Caki2 (cell line): Measurements from ENCODE around the gene A2M. TPM values are rescaled to one million over a fixed set of nuclear protein-coding genes. Genes with fewer than 3 reads are reported as not detected.
"Not testable (repeated sequence)": the region's sequence is repeated elsewhere in the genome, so short reads cannot be mapped to it uniquely, and the experiment has no call there.

ENCODE experiments used
- DNase-seq: peaks from one replicate; pipeline ENCODE4 v3.0.0-alpha.2; 2015; ENCODE audit warnings: low read depth
- in situ Hi-C: cut with HindIII; loops from 2 replicates; pipeline ENCODE4 v1.10.0; 2016; ENCODE audit warnings: low sequenced_read_pairs, low pct_unique_long_range_greater_than_20kb, mixed read lengths
- total RNA-seq: library from RNA; depleted of rRNA; stranded (reverse); fragments of >200 nt; shearing (Covaris generic); gene quantifications from 2 replicates; pipeline ENCODE4 v1.2.3, GENCODE V29; 2014; ENCODE audit warnings: low replicate concordance; rRNA removed

A2M gene
- not detected in 2 replicates for total RNA-seq

DNA sequence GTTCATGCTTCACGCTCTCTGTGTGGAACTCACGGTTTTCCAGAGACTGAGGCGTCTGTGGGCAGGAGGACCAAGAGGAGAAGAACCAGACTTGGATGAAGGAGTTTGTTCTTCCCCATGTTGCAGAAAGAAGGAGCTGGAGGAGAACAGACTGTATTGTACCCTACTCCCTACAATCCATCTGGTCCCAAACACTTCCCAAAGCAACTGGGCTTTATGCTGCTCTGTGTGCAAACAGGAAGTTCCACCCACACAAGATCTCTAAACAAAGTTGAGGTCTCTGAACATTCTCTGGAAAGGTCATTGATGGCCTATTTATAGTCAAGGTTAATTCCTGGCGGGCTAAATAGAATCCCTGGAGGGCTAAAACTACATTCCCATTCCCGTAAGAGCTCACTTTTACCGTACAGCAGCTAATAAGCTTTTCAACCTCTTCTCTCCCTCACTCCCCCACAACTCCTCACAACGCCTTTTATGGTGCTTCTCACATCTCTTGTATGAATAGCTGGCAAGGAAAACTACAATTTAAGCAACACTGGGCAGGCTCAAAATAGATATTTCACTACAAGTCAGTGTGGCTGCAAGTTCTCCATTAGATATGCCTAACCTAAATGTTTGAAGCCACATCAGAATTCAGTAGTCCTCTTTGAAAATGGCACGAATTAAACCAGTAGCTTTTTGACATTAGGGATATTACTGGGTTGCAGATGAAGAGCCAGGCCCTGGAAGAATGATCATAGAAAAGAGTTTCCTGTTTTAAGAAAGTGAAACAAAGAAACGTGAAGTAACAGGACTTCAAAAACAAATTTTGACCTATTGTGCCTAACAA, at the start of gene A2M:
A2M (minus strand) TSS at position 189 of the 829 bp plus-strand sequence; CDS start at position 119, 70 bp downstream.
- in situ Hi-C loops: no loop called here
- no peak for DNase-seq

GRCh38 chr12:9163392-9163791, 47.7 kb upstream of the A2M start:
- no peak for DNase-seq
- in situ Hi-C loops: no loop called here

DNA sequence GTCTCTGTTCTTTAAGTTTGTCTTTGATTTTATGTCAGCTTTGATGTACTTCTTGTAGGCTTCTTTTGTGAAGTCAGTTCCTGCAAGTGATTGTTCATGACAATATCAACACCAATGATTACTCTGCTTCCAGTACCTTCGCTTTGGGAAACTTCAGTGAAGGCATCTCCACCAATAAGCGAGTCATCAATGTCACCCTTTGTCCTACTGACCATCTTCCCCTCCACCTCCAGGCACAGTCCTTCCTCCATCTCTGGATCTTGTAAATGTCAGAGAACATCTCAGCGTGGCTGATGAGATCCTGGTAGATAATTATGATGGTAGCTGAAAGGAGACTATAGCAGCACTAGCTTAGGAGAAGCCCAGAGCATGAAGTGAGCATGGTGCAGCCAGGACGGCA, 40.4 kb upstream of the A2M start:
- DNase-seq: no peak
- in situ Hi-C loops: no loop called here

DNA sequence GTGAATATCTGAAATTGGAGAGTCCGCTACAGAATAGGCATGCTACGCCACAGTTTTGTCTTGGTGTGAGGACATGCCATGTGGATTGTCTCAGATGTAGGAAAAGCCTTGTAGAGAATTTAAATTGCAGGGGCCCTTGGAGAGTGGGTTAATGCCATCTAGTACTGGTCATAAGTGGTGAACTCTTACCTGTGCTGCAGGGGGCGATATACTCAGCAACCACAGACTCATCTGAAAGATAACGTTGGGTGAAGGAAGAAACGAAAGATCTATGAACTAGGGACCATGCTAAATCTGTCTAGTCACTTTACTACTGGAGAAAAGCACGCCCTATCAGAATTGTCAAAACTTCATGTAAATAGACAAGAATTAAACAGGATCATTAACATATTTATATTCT, 33.7 kb upstream of the A2M start:
- in situ Hi-C loops: no loop called here
- DNase-seq: no peak

GRCh38 chr12:9148926-9149325, 33.2 kb upstream of the A2M start:
- DNase-seq: no peak
- in situ Hi-C loops: no loop called here

GRCh38 chr12:9147461-9147860, 31.7 kb upstream of the A2M start:
- DNase-seq: no peak
- in situ Hi-C loops: no loop called here

GRCh38 chr12:9144730-9145106, 29.0 kb upstream of the A2M start:
- DNase-seq: no peak
- in situ Hi-C loops: no loop called here

- DNase-seq: no peak
Observed at GRCh38 chr12:9143929-9144729, 28.4 kb upstream of the A2M start.

DNA sequence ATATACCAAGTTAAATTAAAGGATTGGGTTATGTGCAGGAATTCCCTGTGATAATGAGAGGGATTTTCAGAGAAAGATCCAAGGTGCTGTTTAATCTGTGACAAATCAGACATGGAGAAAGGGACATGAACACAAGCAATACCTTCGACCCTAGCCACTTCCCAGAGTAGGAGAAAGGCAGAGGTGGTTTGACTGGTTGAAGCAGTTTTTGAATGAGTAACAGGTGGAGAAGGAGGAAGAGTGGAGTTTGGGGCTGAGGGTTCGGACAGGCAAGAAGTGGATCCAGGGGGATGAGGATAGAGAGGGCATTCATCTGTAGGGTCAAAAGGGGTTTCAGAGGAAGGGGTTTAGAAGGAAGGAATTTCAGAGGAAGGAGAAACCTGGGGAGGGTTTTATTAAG, 27.4 kb upstream of the A2M start:
- in situ Hi-C loops: no loop called here
- DNase-seq: no peak

More at GRCh38 chr12:9143929-9144729, 28.4 kb upstream of the A2M start:
- in situ Hi-C loops: no loop called here

GRCh38 chr12:9139588-9140290, 24.0 kb upstream of the A2M start:
- DNase-seq: peak; percentile 2
- in situ Hi-C loops: not testable (repeated sequence)

- no peak for DNase-seq
- in situ Hi-C loops: no loop called here
Observed at GRCh38 chr12:9135903-9136310, 20.2 kb upstream of the A2M start.

GRCh38 chr12:9134981-9135628, 19.4 kb upstream of the A2M start:
- in situ Hi-C loops: no loop called here
- DNase-seq: no peak

DNA sequence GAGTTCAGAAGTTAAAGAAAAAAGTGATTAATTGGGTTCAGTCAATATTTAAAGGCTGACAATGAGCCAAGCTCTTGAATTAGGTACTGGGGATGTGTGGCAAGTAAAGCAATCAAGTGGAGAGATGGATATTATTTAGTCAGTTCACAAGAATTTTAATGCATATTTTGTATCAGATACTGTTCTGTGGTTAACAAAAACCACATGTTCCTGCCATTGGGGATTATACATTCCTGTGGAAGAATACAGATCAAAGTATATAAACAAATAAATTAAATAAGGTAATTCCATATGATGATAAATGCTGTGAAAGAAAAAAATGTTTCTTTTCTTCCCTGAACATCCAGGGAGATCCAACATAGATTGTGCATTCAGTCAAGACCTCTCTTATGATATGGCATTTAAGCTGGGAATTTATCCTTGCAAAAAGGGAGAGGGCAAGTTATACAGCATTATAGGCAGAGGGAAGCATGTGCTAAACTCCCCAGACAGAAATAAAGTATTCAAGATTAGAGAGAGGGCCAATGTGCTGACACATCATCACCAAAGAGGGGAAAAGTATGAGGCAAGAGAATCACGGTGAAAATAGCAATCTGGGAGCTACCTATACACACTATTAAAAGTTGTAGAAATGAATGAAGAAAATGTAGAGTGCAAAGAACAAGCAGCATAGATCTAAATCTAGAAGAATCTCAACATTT, 17.6 kb upstream of the A2M start:
- in situ Hi-C loops: no loop called here
- DNase-seq: no peak

DNA sequence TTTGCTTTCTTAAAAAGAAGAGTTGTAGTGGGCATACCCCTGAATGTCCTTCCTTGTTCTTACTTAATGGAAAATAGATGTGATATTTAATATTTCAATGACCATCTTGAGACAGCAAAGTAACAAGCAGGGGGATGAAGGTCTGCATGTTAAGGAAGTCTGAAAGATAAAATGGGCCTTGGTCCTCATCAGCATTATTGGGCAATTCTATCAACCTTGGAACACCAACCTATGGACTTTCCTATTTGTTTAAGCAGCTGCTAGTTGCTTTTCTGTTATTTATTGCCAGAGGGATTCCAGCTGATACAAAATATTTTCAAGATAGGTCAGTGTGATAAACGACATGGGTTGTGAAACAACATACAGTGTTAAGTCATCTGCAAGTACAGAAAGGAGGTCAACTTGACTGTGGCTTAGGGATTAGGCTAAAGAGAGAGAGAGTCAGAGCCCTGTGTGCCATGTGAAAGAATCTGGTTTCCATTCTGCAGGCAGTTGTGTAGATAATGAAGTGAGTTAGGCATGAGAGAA, 16.4 kb upstream of the A2M start:
- in situ Hi-C loops: no loop called here
- no peak for DNase-seq

GRCh38 chr12:9130244-9130643, 14.5 kb upstream of the A2M start:
- no peak for DNase-seq

GRCh38 chr12:9127936-9128663, 12.4 kb upstream of the A2M start:
- no peak for DNase-seq
- in situ Hi-C loops: no loop called here

More at GRCh38 chr12:9130244-9130643, 14.5 kb upstream of the A2M start:
- in situ Hi-C loops: no loop called here

- in situ Hi-C loops: no loop called here
- DNase-seq: no peak
Observed at GRCh38 chr12:9127484-9127883, 11.8 kb upstream of the A2M start.
